Erythroblast (primary cell): ENCODE data around the gene CBX4.

Experiments
- GATA1 ChIP-seq: IDR thresholded peaks from 2 replicates; pipeline ENCODE4 v1.6.1; 2011; ENCODE audit warnings: low read depth, mild to moderate bottlenecking, control low read depth, low read length, moderate library complexity
- POLR2A ChIP-seq: IDR thresholded peaks from 2 replicates; pipeline ENCODE4 v1.6.1; 2011; ENCODE audit warnings: mild to moderate bottlenecking, low read length

DNA sequence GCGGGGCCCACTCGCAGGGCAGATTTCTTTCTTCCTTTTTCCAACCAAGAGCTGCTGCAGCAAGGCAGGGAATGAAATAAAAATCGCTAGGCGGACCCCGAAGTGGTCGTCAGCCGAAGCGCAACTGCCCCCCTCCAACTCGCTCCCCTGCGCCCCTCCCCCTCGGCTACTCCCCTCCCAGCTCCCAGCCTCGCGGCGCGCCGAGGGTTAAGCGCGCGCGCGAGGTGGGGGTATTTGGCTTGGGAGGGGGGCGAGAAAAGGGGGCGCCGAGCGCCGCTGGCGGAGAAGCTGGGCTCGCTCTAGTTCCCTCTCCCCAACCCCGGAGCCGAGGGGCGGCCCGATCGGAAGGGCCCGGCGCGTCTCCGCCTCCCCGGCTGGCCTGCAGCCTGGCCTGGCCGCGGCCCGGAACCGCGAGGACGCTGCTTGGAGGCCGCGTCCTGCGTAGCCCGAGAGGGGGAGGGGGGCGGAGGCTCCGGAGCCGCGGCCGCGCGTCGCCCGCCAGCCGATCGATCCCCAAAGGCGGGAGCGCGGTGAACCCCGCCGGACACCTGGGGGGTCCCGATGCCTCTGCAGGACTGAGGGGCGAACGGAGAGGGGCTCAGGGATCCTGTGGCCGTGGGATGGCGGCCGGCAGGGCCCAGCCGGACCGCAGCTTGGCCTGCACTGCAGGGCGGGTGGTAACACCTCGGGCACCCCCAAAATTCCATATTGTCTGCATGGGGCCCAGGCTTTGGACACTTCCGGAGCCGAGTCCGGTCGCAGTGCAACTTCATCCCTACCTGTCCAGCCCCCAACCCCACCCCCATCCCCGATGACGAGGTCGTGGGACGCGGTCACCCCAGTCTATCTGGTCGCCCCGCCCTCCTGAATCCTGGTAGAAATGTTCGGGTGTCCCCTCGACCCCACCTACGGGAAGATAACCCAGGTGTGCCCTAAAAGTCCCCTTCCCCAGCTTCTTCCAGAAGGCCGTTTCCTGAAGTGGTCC, 4.9 kb upstream of the CBX4 start:
- TF ChIP-seq POLR2A, result no peak
- TF ChIP-seq GATA1, result no peak
